ENCODE data around the gene UACA.

The UACA gene

DNA sequence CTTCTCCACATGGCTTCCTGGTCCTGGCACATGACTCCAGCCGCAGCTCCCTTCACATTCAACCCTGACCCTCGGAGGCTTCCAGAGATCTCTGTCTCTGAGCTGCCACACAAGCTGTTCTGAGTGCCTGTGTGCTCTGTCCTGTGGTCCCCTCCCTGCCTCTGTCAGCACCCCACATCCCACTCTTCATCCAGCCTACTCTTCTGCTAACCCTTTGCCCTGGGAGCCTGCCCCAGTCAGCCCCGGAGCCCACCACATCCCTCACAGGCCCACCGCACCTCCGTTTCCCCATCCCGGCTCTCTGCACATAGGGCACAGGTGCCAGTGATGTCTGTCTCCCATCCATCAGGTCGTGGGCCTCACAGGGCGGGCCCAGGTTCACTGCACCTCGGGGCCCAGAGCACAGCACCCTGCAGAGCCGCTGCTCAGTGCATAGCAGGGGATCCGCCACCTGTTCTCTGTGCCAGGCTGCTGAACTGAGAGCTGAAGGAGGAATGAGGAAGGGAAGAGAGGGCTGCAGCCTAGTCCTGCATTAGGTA is 133.6 kb downstream of the UACA start:
- TF ChIP-seq, protein P1, sequence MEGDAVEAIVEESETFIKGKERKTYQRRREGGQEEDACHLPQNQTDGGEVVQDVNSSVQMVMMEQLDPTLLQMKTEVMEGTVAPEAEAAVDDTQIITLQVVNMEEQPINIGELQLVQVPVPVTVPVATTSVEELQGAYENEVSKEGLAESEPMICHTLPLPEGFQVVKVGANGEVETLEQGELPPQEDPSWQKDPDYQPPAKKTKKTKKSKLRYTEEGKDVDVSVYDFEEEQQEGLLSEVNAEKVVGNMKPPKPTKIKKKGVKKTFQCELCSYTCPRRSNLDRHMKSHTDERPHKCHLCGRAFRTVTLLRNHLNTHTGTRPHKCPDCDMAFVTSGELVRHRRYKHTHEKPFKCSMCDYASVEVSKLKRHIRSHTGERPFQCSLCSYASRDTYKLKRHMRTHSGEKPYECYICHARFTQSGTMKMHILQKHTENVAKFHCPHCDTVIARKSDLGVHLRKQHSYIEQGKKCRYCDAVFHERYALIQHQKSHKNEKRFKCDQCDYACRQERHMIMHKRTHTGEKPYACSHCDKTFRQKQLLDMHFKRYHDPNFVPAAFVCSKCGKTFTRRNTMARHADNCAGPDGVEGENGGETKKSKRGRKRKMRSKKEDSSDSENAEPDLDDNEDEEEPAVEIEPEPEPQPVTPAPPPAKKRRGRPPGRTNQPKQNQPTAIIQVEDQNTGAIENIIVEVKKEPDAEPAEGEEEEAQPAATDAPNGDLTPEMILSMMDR (IDR thresholded peaks at IDR 0.05): no peak

DNA sequence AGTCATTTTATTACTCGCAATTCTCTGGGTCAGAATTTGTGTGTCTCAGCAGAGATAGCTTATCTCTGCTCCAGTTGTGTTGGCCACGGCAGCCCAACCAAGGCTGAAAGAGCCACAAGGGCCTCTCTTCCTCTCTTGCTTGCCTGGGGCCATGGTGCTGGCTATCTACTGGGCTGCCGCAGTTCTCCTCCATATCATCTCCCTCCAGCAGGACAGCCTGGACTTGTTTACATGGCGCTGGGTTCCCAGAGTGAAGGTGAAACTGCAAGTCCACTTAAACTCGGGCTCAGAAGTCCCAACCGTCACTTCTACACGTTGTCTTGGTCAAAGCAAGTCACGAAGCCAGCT is 134.8 kb downstream of the UACA start:
- TF ChIP-seq, protein P1 (IDR thresholded peaks at IDR 0.05): no peak

DNA sequence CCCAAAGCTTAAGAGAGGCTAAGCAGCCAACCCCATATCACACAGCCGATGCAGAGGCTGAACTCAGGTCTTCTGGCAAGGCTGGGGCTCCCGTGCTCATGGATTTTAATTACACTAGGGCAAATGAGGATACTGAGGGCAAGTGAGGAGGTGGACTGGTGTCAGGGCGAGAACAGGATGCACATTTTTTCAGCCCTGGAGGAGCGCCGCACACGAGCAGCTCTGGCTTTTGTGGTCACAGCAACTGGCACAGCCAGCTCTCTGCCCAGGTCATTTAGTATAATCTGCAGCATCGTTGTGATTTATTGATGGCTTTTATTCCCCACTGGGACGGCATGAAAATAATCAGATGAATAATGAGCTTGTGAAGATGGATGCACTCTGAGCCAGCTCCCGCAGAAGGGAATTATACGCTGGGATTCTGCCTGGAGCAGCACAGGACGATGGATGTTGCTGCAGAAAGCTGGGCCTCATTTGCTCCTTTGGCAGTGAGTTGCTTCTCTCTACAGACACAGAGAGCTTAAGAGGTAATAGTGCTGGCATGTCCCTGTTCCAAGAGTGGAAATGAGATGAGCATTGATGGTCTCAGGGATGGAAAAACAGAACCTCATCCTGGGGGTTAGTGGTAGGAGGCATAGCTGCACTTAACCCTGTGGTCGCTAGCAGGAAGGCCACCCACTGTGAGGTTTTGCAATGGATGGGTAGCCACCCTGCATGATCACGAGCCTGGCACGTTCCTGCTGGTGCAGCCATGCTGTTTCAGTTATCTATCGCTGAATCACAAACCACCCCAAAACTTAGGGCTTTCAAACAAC is 135.4 kb downstream of the UACA start:
- TF ChIP-seq, protein P1 (IDR thresholded peaks at IDR 0.05): no peak

DNA sequence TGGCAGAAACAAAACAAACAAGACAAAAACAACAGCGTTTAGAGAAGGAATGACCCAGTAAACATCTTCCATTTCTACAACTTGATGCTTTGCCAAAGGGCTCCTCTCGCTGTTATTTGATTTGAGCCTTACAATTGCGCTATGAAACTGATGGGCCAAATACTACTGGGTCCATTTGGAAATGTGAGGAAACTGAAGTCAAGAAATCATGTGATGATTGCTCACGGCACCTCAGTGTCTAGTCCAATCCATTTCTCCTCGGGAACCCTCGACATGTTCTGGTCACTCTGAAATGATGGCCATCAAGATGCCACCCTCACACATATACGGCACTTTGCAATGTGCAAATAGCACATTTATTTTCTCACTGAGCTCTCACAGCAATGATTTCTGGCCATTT is 136.0 kb downstream of the UACA start:
- TF ChIP-seq, protein P1 (IDR thresholded peaks at IDR 0.05): no peak

DNA sequence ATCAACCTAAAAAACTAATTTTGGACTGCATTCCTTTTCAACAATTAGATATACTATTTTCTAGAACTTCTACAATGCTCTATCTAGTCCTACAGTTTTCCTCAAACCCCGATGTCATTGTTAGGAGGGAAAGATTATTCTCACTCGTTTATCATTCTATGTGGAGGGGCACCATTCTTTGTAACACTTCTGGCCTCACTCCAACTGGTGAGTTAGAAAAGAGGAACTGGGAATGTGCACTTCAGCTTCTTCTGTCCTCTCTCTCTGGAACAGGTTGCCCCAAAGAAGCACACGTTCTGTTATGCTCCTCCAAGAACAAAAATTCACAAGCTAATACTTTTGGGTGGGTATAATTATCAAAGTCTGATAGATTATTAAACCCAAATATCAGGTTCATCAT is 137.9 kb downstream of the UACA start:
- TF ChIP-seq, protein P1 (IDR thresholded peaks at IDR 0.05): no peak

DNA sequence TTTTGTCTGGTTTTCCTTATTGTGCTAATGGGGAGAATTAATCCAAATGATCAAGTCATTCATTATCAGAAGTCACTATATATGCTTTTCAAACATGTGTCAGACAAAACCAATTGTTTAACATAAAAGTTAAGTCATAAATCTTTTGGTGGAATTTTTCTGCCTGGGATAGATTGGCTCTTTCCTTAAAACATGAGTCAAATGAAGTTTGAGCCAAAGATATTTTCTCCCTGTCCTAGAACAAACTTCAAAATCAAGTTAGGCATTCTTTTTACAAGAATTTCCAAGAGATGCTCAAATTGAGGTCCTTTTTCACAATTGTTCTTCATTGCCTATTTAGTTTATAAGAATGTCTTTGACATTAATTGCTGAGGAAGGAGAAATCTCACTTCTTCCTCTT is 138.3 kb downstream of the UACA start:
- TF ChIP-seq, protein P1 (IDR thresholded peaks at IDR 0.05): no peak

DNA sequence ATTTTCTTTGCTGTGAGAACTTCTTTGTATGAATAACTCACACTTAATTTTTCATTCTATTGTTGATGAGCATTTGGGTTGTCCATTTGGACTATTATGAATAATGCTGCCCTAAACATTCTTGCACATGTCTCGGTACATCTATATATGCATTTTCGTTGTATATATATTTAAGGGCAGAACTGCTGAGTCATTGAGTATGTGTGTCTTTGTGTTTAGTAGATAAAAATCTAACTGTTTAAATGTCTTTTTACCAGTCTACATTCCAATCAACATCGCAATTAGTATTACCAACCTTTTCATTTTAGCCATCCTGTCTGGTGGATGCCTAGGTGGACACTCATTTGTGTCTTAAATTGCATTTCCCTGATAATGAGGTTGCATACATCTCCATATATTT is 144.4 kb downstream of the UACA start:
- TF ChIP-seq, protein P1 (IDR thresholded peaks at IDR 0.05): no peak
